Measurements from ENCODE around the gene COX7A1.

Gene COX7A1

DNA sequence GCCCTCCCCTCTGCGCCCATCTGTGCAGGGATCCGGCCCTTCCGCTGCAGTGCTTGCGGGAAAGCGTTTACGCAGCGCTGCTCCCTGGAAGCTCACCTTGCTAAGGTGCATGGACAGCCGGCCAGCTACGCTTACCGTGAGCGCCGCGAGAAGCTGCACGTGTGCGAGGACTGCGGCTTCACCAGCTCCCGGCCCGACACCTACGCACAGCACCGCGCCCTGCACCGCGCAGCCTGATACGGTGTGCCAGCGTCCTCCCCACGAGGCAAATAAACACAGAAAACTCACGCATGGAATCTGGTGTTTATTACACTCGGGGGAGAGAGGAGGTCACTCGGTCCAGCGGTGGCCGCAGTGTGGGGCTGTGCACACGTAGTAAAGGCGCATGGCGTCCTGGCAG, 38.8 kb downstream of the COX7A1 start:
- Histone ChIP-seq H3K27me3 (ENCODE audit: control insufficient read depth in 2 of 2, insufficient read depth in 2 of 2, low read length in 2 of 2) (no peaks in the 10 kb centered on the region), H3K9me3 (ENCODE audit: control insufficient read depth in 2 of 2, low read length in 2 of 2) (no peaks in the 10 kb centered on the region), H3K4me3 (ENCODE audit: low read length in 2 of 2) (peak overlapping the region in 1 of 2 donors; percentile 95), H3K27ac (ENCODE audit: low read depth in 2 of 2, low read length in 2 of 2) (no peak overlapping the region), H3K4me1 (ENCODE audit: control insufficient read depth in 2 of 2, insufficient read depth in 2 of 2, low read length in 2 of 2) (peaks cover 16 to 22% of the 10 kb centered on the region in 2 donors), H3K9ac (ENCODE audit: low read depth in 1 of 2, low read length in 2 of 2) (no peak overlapping the region), H3K36me3 (ENCODE audit: control insufficient read depth in 2 of 2, insufficient read depth in 2 of 2, low read length in 2 of 2) (peaks cover 2 to 21% of the 10 kb centered on the region in 2 donors)

GRCh38 chr19:36112678-36113077, 39.6 kb downstream of the COX7A1 start:
- Histone ChIP-seq H3K4me1 (ENCODE audit: control insufficient read depth in 2 of 2, insufficient read depth in 2 of 2, low read length in 2 of 2) (peaks cover 16 to 22% of the 10 kb centered on the region in 2 donors), H3K9me3 (ENCODE audit: control insufficient read depth in 2 of 2, low read length in 2 of 2) (no peaks in the 10 kb centered on the region), H3K27ac (ENCODE audit: low read depth in 2 of 2, low read length in 2 of 2) (no peak overlapping the region), H3K27me3 (ENCODE audit: control insufficient read depth in 2 of 2, insufficient read depth in 2 of 2, low read length in 2 of 2) (no peaks in the 10 kb centered on the region), H3K4me3 (ENCODE audit: low read length in 2 of 2) (no peak overlapping the region), H3K36me3 (ENCODE audit: control insufficient read depth in 2 of 2, insufficient read depth in 2 of 2, low read length in 2 of 2) (peaks cover 2 to 17% of the 10 kb centered on the region in 2 donors), H3K9ac (ENCODE audit: low read depth in 1 of 2, low read length in 2 of 2) (no peak overlapping the region)

DNA sequence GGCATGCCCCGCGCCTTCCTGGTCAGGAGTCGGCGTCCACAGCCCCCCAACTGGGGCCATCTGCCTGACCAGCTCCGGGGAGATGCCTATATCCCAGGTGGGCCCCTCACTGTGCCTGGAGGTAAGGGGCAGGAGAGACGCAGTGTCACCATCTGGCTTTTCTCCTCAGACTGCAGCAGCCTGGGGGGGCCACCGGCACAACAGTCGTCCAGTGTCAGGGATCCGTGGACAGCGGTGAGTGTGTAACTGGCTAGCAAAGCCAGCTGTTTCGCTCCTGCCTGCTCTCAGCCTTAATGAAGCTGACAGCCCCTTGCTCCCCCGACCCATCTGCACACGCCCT, 41.1 kb downstream of the COX7A1 start:
- Histone ChIP-seq H3K9me3 (ENCODE audit: control insufficient read depth in 2 of 2, low read length in 2 of 2) (no peaks in the 10 kb centered on the region), H3K36me3 (ENCODE audit: control insufficient read depth in 2 of 2, insufficient read depth in 2 of 2, low read length in 2 of 2) (peaks cover 2 to 17% of the 10 kb centered on the region in 2 donors), H3K4me3 (ENCODE audit: low read length in 2 of 2) (no peak overlapping the region), H3K27ac (ENCODE audit: low read depth in 2 of 2, low read length in 2 of 2) (no peak overlapping the region), H3K4me1 (ENCODE audit: control insufficient read depth in 2 of 2, insufficient read depth in 2 of 2, low read length in 2 of 2) (peaks cover 14 to 15% of the 10 kb centered on the region in 2 donors), H3K9ac (ENCODE audit: low read depth in 1 of 2, low read length in 2 of 2) (no peak overlapping the region), H3K27me3 (ENCODE audit: control insufficient read depth in 2 of 2, insufficient read depth in 2 of 2, low read length in 2 of 2) (no peaks in the 10 kb centered on the region)

- H3K27me3 ChIP-seq (ENCODE audit: control insufficient read depth in 2 of 2, insufficient read depth in 2 of 2, low read length in 2 of 2): no peaks in the 10 kb centered on the region
- no peak within 1 kb of the TSS for H3K9ac ChIP-seq (ENCODE audit: low read depth in 1 of 2, low read length in 2 of 2)
- peaks cover 2 to 17% of the 10 kb centered on the region in 2 donors for H3K36me3 ChIP-seq (ENCODE audit: control insufficient read depth in 2 of 2, insufficient read depth in 2 of 2, low read length in 2 of 2)
- peaks cover 9 to 12% of the 10 kb centered on the region in 2 donors for H3K4me1 ChIP-seq (ENCODE audit: control insufficient read depth in 2 of 2, insufficient read depth in 2 of 2, low read length in 2 of 2)
- no peak within 1 kb of the TSS for H3K4me3 ChIP-seq (ENCODE audit: low read length in 2 of 2)
- H3K27ac ChIP-seq (ENCODE audit: low read depth in 2 of 2, low read length in 2 of 2): no peak within 1 kb of the TSS
- no peaks in the 10 kb centered on the region for H3K9me3 ChIP-seq (ENCODE audit: control insufficient read depth in 2 of 2, low read length in 2 of 2)
Measured at GRCh38 chr19:36110487-36111199, 41.6 kb downstream of the COX7A1 start, which contains the start of gene OVOL3. Gene OVOL3, plus strand, starts transcription at chr19:36111143. Its CDS starts 60 bp downstream, at chr19:36111203.

- Histone ChIP-seq H3K27me3 (ENCODE audit: control insufficient read depth in 2 of 2, insufficient read depth in 2 of 2, low read length in 2 of 2) (no peaks in the 10 kb centered on the region), H3K36me3 (ENCODE audit: control insufficient read depth in 2 of 2, insufficient read depth in 2 of 2, low read length in 2 of 2) (peaks cover 2 to 17% of the 10 kb centered on the region in 2 donors), H3K27ac (ENCODE audit: low read depth in 2 of 2, low read length in 2 of 2) (no peak overlapping the region), H3K4me3 (ENCODE audit: low read length in 2 of 2) (no peak overlapping the region), H3K9me3 (ENCODE audit: control insufficient read depth in 2 of 2, low read length in 2 of 2) (no peaks in the 10 kb centered on the region), H3K9ac (ENCODE audit: low read depth in 1 of 2, low read length in 2 of 2) (no peak overlapping the region), H3K4me1 (ENCODE audit: control insufficient read depth in 2 of 2, insufficient read depth in 2 of 2, low read length in 2 of 2) (peaks cover 0 to 5% of the 10 kb centered on the region in 2 donors)
Measured at GRCh38 chr19:36108684-36109083, 43.6 kb downstream of the COX7A1 start.

DNA sequence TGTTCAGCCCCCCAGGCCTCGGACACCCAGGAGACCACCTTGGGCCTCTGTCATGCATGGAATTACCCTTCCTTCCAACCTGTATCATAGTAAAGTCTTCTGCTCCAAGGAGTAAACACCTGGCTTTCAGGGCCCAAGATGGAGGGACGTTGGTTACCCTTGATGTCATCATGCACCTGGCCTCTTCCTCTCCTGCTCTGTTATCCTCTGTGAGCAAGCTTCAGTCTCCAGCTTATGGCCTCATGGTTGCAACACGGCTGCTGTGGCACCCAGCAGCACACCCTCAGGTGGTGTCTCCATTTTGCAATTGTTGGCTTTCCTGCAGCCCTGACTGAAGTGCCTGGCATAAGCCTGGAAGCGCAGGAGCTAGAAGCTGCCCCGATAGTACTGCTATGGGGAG, 45.3 kb downstream of the COX7A1 start:
- Histone ChIP-seq H3K9ac (ENCODE audit: low read depth in 1 of 2, low read length in 2 of 2) (no peak overlapping the region), H3K4me3 (ENCODE audit: low read length in 2 of 2) (no peak overlapping the region), H3K27me3 (ENCODE audit: control insufficient read depth in 2 of 2, insufficient read depth in 2 of 2, low read length in 2 of 2) (no peaks in the 10 kb centered on the region), H3K36me3 (ENCODE audit: control insufficient read depth in 2 of 2, insufficient read depth in 2 of 2, low read length in 2 of 2) (peaks cover 2 to 5% of the 10 kb centered on the region in 2 donors), H3K27ac (ENCODE audit: low read depth in 2 of 2, low read length in 2 of 2) (no peak overlapping the region), H3K4me1 (ENCODE audit: control insufficient read depth in 2 of 2, insufficient read depth in 2 of 2, low read length in 2 of 2) (no peaks in the 10 kb centered on the region), H3K9me3 (ENCODE audit: control insufficient read depth in 2 of 2, low read length in 2 of 2) (no peaks in the 10 kb centered on the region)

GRCh38 chr19:36106441-36106840, 45.8 kb downstream of the COX7A1 start:
- no peak overlapping the region for H3K9ac ChIP-seq (ENCODE audit: low read depth in 1 of 2, low read length in 2 of 2)
- no peaks in the 10 kb centered on the region for H3K4me1 ChIP-seq (ENCODE audit: control insufficient read depth in 2 of 2, insufficient read depth in 2 of 2, low read length in 2 of 2)
- no peaks in the 10 kb centered on the region for H3K9me3 ChIP-seq (ENCODE audit: control insufficient read depth in 2 of 2, low read length in 2 of 2)
- H3K4me3 ChIP-seq (ENCODE audit: low read length in 2 of 2): no peak overlapping the region
- no peak overlapping the region for H3K27ac ChIP-seq (ENCODE audit: low read depth in 2 of 2, low read length in 2 of 2)
- no peaks in the 10 kb centered on the region for H3K27me3 ChIP-seq (ENCODE audit: control insufficient read depth in 2 of 2, insufficient read depth in 2 of 2, low read length in 2 of 2)
- peaks cover 0 to under 1% of the 10 kb centered on the region in 2 donors for H3K36me3 ChIP-seq (ENCODE audit: control insufficient read depth in 2 of 2, insufficient read depth in 2 of 2, low read length in 2 of 2)

- Histone ChIP-seq H3K27ac (ENCODE audit: low read depth in 2 of 2, low read length in 2 of 2) (no peak overlapping the region), H3K27me3 (ENCODE audit: control insufficient read depth in 2 of 2, insufficient read depth in 2 of 2, low read length in 2 of 2) (no peaks in the 10 kb centered on the region), H3K9ac (ENCODE audit: low read depth in 1 of 2, low read length in 2 of 2) (no peak overlapping the region), H3K4me1 (ENCODE audit: control insufficient read depth in 2 of 2, insufficient read depth in 2 of 2, low read length in 2 of 2) (no peaks in the 10 kb centered on the region), H3K4me3 (ENCODE audit: low read length in 2 of 2) (no peak overlapping the region), H3K9me3 (ENCODE audit: control insufficient read depth in 2 of 2, low read length in 2 of 2) (no peaks in the 10 kb centered on the region), H3K36me3 (ENCODE audit: control insufficient read depth in 2 of 2, insufficient read depth in 2 of 2, low read length in 2 of 2) (no peaks in the 10 kb centered on the region)
Measured at GRCh38 chr19:36103842-36104552, 48.2 kb downstream of the COX7A1 start.

DNA sequence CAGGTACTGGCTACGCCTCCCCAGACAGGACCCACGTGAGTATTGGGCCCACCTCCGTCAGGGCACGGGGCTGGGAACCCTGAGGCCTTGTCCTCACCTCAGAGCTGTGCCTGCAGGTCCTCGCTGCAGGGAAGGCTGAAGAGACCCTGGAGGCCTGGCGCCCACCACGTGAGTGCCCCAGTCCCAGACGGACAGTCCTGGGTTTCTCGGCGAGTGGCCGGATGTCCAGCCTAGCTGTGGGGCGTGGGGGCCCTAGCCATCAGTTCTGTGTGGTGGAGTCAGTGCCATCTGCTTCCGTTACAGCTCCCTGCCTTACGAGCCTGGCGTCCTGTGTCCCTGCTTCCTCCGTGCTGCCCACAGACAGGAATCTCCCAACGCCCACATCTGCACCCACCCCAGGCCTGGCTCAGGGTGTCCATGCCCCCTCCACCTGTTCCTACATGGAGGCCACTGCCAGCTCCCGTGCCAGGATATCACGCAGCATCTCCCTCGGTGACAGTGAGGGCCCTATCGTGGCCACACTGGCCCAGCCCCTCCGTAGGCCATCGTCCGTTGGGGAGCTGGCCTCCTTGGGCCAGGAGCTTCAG, 49.1 kb downstream of the COX7A1 start:
- Histone ChIP-seq H3K9me3 (ENCODE audit: control insufficient read depth in 2 of 2, low read length in 2 of 2) (no peaks in the 10 kb centered on the region), H3K4me3 (ENCODE audit: low read length in 2 of 2) (no peak overlapping the region), H3K9ac (ENCODE audit: low read depth in 1 of 2, low read length in 2 of 2) (no peak overlapping the region), H3K27me3 (ENCODE audit: control insufficient read depth in 2 of 2, insufficient read depth in 2 of 2, low read length in 2 of 2) (no peaks in the 10 kb centered on the region), H3K36me3 (ENCODE audit: control insufficient read depth in 2 of 2, insufficient read depth in 2 of 2, low read length in 2 of 2) (no peaks in the 10 kb centered on the region), H3K4me1 (ENCODE audit: control insufficient read depth in 2 of 2, insufficient read depth in 2 of 2, low read length in 2 of 2) (no peaks in the 10 kb centered on the region), H3K27ac (ENCODE audit: low read depth in 2 of 2, low read length in 2 of 2) (no peak overlapping the region)

All from mucosa of rectum (tissue), 2 donors.